Glomerular visceral epithelial cell (primary cell): ENCODE results near the gene NPTX1.

Experiments used
- DNase-seq: peaks from one replicate; pipeline ENCODE4 v3.0.0-alpha.2; 2016; ENCODE audit errors: extremely low spot score

The NPTX1 gene

DNA sequence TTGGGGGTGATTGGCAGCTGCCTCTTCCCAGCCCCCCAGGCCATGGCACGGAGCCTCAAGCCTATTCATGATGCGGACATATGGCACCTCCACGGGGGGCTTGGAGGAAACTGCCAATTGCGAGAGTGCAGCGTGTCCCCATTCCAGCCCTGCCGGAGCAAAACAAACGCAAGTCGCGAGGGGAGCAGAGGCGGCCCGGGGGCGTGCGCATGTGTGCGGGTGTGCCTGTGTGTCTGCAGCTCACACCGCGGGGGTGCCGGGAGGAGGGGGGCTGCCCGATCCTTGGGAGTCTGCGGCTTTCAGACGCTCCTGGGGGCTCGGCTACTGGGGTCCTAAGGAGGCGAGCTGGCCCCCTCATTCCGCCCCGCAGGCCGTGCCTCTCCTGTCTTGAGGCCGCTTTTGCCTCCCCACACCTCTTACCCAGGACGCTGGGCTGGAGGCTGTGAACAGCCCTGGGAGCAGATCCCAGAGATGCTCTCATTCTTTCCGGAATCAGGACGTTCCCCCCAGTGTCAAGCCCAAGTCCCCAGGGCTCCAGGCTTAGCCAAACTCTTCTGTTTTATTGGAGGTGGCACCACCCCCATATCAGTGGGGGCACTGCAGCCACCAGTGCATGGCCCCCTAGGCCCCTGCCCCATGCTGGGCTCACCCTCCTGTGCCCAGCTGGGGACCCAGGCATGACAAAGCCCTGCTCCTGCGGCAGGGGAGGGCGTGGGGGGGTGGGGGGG is 32.3 kb downstream of the NPTX1 start:
- no peak for DNase-seq

GRCh38 chr17:80443498-80443897 is 32.9 kb downstream of the NPTX1 start:
- DNase-seq, result no peak

GRCh38 chr17:80442764-80443163 is 33.6 kb downstream of the NPTX1 start:
- no peak for DNase-seq

- DNase-seq, result no peak
These were observed 34.1 kb downstream of the NPTX1 start for GRCh38 chr17:80442323-80442659.

- no peak for DNase-seq
These were observed 34.6 kb downstream of the NPTX1 start for GRCh38 chr17:80441598-80442322.

- DNase-seq, result peak; percentile 25
These were observed 35.3 kb downstream of the NPTX1 start for GRCh38 chr17:80441133-80441578.

GRCh38 chr17:80439499-80439898 is 36.9 kb downstream of the NPTX1 start:
- no peak for DNase-seq

GRCh38 chr17:80438806-80439205 is 37.6 kb downstream of the NPTX1 start:
- DNase-seq, result no peak

DNA sequence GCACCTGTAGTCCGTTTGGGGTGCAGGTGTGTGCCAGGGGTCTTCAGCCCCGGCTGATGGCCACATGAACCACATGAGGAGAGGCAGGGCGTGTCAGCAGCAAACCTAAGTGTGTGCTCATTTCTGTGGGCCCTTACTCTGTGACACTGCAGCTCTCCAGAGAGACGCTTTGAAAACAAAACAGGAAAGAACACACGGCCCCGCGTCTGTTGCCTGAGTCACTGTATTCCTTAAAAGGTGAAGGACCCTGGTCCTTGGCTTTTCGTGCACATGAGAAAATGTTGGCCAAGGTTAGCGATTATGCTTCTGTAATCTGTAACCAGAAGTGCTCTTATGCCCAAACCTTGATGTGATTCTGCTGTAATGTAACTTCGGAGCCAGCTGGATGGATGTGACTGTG is 38.9 kb downstream of the NPTX1 start:
- DNase-seq, result no peak

GRCh38 chr17:80433916-80434666 is 42.3 kb downstream of the NPTX1 start:
- DNase-seq, result no peak

GRCh38 chr17:80432961-80433550 is 43.4 kb downstream of the NPTX1 start:
- no peak for DNase-seq

DNA sequence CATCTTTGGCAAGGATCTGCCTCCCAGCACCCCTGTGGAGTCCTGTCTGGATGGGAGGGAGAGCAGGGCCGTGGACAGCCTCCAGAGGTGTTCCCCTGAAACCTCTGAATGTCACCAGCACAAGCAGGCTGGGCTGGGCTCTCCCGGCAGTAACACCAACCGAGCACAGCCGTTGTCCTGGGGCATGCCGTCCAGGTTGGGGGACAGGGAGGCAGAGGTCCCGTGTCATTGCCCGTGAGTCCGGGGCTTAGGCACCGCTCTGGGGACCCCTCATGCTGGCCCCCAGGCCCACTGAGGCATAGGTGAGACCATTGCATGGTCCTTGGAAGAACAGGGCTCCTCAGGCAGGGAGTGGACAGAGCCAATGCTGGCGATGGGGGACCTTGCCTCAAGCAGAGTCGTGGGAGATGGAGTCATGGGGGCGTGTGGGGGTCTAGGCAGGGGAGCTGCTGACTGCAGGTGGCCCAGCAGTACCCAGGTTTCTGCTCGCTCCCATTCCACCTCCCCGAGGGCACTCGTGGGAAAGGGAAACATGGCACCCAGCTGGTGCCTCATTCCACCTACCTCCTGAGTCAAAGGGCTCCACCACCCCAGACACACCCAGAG is 44.0 kb downstream of the NPTX1 start:
- DNase-seq, result no peak

GRCh38 chr17:80431246-80432195 is 44.9 kb downstream of the NPTX1 start:
- DNase-seq, result no peak

DNA sequence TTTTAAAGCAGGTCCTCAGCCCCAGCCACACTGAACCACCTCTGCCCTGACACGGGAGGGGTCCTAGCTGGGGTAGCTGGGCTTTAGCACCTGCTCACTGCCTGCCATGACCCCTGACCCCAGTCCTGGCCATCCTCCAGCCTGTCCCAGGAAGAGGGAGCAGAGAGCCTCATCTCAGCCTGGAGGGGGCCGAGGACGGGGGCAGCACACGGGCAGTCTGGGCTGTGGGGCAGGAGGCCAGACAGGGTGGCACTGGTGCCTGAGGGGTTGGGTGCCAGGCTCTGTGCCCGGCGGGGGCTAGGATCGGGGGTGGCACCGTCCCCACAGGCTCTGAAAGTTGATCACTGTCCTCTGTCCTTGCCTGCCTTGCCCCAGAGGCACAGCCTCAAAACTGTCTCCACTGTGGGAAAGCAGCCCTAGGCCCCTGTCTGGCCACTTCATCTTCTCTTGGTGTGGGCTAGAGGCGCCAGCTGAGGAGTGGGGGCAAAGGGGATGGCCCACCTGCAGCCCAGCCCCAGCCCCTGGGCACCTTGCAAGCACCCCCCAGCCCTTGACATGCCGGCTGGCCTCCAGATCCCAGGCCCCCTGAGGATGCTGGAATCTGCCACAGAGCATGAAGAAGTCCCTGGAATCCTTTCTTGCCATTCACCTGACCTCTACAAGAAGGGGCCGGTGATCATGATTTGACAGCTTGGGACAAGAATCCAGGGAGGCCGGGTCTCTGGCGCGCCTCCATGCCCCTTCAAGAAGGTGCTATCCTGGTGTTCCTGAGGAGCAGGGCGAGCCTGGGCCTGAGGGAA is 45.8 kb downstream of the NPTX1 start:
- DNase-seq, result no peak

- DNase-seq, result no peak
These were observed 46.8 kb downstream of the NPTX1 start for GRCh38 chr17:80429356-80430275.

DNA sequence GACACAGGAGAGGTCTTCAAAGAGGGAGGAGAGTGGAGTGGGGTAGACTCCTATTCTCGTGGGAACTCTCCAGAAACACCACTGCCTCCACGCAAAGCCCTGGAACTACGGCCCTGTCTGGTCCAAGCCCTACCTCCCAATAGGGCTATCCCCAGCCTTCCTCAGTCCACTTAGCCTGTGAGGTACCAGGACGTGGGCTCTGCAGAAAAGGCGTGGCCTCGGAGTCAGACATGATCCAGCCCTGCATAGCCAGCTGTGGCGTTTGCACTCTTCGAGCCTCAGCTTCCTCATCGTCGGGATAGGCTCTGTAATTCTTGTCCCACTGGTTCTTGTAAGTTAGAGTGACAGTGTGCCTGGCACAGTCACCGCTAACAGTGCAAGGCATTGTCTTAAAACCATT is 47.6 kb downstream of the NPTX1 start:
- DNase-seq, result no peak

DNA sequence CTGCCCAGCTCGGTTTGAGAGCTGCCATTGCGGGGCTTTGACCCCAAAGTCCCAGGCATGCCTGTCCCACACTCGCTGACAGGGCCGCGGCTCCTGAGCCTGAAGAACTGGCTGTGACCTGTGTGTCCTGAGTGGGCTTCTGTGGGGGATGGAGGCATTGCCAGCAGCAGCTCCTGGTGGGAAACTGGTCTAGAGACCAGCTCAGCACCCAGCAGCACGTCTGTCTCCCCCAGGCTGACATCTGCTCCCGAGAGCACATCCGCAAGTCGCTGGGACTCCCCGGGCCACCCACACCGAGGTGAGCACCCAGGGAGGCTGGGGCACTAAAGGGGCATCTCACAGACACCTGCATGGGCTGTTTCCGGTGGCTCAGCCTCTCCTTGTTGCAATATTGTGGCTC is 48.0 kb downstream of the NPTX1 start:
- no peak for DNase-seq

DNA sequence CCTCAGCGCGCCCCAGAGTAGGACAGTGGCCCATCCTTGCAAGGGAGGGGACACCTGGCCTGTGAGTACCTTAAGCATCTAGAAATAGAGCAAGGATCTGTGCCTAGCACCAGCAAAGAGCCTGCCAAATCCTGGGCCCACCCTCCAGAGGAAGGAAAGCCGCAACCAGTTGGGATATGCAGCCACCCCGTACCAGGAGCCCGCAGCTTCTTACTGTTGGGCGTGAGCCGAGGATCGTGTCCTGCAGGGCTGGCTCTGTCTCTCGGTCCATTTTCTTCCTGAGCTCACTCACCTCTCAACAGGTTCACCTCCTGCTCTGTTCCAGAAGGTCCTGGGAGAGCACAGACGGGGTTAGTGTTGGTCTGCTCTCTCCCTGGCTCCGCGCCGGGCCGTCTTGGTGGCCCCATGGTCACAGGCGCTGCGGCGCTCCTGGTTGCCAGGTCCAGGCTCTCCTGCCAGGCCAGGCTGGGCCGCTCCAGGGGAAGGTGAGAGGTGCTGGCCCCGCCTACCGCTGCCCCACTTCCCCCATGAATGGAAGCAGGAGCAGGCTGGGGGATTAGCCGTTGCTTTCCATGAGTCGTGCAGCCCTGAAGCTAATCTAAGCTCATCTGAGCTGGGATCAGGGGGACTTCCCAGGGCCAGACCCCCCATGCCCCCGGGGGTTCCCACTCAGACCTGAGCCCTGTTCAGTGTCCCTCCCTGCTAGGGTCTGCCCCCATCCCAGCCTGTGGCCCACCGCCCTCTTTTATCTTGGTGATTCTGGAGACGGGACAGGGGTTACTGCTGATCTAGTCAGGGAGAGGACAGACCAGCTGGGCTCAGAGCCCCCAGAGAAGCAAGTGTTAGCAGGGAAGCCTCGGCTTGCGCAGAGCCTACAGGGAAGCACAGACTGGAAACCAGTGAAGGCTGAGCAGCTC is 48.8 kb downstream of the NPTX1 start:
- DNase-seq, result no peak
